Osteocyte (in vitro differentiated cells): ENCODE results near the gene TOGARAM2. TPM values are rescaled to one million over a fixed set of nuclear protein-coding genes. Genes with fewer than 3 reads are reported as not detected.

Experiments
- DNase-seq: peaks from one replicate; pipeline ENCODE4 v3.0.0; 2021; ENCODE audit warnings: mixed read lengths; ENCODE audit not compliant: unreplicated experiment; ENCODE audit errors: extremely low spot score
- H3K27ac Mint-ChIP-seq: one replicate; pipeline ENCODE4 v1.8.0; 2021; ENCODE audit warnings: mild to moderate bottlenecking, mixed read lengths; ENCODE audit not compliant: unreplicated experiment
- H3K27me3 Mint-ChIP-seq: one replicate; pipeline ENCODE4 v1.8.0; 2021; ENCODE audit warnings: mixed read lengths; ENCODE audit not compliant: unreplicated experiment
- H3K36me3 Mint-ChIP-seq: one replicate; pipeline ENCODE4 v1.8.0; 2021; ENCODE audit warnings: mixed read lengths; ENCODE audit not compliant: unreplicated experiment
- H3K4me1 Mint-ChIP-seq: one replicate; pipeline ENCODE4 v1.8.0; 2021; ENCODE audit warnings: mixed read lengths; ENCODE audit not compliant: unreplicated experiment
- H3K4me3 Mint-ChIP-seq: one replicate; pipeline ENCODE4 v1.8.0; 2021; ENCODE audit warnings: mild to moderate bottlenecking, moderate library complexity, mixed read lengths; ENCODE audit not compliant: unreplicated experiment
- H3K9me3 Mint-ChIP-seq: one replicate; pipeline ENCODE4 v1.8.0; 2021; ENCODE audit warnings: mixed read lengths; ENCODE audit not compliant: unreplicated experiment
- total RNA-seq: library from RNA; stranded (reverse); gene quantifications from 2 replicates; pipeline ENCODE4 v1.2.1, GENCODE V29; 2021
- TF ChIP-seq, protein P1 (sequence below): fragments of 200-600 bp; sonication (generic); IDR thresholded peaks from 2 replicates; pipeline ENCODE4 v1.5.0; 2021; ENCODE audit warnings: antibody characterized with exemption, mild to moderate bottlenecking, moderate library complexity

The TOGARAM2 gene
- total RNA-seq, 1 donor from 2014 or later, result not detected

DNA sequence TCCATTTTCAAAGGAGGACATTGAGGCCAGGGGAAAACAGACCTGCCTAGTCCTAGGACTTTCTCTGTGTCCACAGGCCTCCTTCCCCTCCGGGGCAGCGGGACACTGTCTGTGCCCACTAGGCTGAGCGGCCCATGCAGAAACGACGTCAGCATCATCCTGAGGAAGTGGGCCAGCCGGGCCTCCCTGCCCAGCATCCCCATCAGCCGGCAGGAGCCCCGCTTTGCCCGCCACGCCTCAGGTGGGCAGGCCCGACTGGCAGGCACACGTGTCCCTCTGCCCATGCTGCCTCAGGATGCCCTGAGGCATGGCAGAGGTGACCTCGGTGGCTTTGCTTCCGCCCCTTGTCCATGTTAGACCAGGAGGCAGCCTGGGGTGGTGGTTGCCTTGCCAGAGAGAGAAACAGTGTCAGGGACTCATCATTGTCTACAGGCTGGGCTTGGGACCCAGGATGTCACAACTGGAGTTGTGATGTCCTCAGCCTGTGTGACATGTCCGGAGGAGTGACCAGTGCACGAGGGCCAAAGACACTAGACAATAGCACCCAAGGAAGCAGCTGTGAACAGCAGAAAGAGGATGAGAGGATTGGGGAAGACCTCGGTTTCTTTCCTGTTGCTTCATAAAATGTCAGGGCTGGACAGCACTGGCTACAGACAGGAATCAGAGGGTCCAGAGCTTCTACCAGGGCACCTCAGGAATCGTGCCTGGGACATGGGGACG lies 36.8 kb downstream of the TOGARAM2 start:
- TF ChIP-seq, protein P1, sequence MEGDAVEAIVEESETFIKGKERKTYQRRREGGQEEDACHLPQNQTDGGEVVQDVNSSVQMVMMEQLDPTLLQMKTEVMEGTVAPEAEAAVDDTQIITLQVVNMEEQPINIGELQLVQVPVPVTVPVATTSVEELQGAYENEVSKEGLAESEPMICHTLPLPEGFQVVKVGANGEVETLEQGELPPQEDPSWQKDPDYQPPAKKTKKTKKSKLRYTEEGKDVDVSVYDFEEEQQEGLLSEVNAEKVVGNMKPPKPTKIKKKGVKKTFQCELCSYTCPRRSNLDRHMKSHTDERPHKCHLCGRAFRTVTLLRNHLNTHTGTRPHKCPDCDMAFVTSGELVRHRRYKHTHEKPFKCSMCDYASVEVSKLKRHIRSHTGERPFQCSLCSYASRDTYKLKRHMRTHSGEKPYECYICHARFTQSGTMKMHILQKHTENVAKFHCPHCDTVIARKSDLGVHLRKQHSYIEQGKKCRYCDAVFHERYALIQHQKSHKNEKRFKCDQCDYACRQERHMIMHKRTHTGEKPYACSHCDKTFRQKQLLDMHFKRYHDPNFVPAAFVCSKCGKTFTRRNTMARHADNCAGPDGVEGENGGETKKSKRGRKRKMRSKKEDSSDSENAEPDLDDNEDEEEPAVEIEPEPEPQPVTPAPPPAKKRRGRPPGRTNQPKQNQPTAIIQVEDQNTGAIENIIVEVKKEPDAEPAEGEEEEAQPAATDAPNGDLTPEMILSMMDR, result no peak
- H3K36me3 Mint-ChIP-seq, result no peaks in the 10 kb centered on the region
- no peaks in the 10 kb centered on the region for H3K9me3 Mint-ChIP-seq
- peaks cover 11% of the 10 kb centered on the region for H3K27me3 Mint-ChIP-seq
- no peak overlapping the region for H3K4me3 Mint-ChIP-seq
- peaks cover 26% of the 10 kb centered on the region for H3K4me1 Mint-ChIP-seq
- no peak for DNase-seq
- H3K27ac Mint-ChIP-seq, result no peak overlapping the region

DNA sequence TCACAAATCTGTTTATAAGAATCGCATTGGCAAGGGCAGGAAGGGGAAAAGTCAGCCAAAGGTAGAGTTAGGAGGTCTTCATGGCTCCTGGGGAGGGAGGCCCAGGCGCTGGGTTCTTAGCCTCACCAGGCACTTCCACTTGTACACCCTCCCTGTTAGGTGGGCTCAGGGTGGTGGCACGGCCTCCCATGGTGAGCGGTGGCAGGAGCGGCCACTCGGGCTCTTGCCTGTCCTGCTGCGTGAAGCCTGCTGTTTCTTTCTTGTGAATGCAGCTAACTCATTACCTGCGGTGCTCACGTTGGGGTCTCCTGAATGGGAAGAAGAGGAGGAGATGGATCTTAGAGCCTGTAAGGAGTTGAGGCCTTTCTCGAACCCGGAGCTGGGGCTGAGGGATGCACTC lies 40.8 kb downstream of the TOGARAM2 start:
- Mint-ChIP-seq H3K4me1 (peaks cover 6% of the 10 kb centered on the region), H3K27me3 (peaks cover 11% of the 10 kb centered on the region), H3K27ac (no peak overlapping the region), H3K9me3 (no peaks in the 10 kb centered on the region), H3K36me3 (no peaks in the 10 kb centered on the region), H3K4me3 (no peak overlapping the region)
- TF ChIP-seq, protein P1, result no peak
- DNase-seq, result no peak

DNA sequence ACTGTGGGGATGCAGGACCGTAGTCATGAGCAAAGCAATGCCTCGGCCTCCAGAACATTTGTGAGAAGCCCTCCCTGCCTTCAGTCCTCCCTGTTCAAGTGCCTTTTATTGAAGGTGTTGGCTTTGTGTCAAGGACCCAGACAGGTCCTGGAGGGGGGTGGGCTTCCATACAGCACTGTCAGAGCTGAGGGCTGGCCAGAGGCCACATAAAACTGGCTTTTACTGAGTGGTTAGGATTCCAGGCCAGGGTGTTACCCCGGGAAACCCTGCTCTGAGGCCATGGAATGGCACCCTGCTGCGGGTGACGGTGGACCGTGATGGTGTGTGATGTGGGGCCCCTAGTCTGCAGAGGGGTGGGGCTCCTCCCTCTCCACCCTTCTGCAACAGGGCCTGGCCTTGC lies 41.6 kb downstream of the TOGARAM2 start:
- Mint-ChIP-seq H3K36me3 (no peaks in the 10 kb centered on the region), H3K4me1 (peaks cover 6% of the 10 kb centered on the region), H3K27me3 (peaks cover 11% of the 10 kb centered on the region), H3K4me3 (no peak overlapping the region), H3K27ac (no peak overlapping the region), H3K9me3 (no peaks in the 10 kb centered on the region)
- TF ChIP-seq, protein P1, result no peak
- no peak for DNase-seq

DNA sequence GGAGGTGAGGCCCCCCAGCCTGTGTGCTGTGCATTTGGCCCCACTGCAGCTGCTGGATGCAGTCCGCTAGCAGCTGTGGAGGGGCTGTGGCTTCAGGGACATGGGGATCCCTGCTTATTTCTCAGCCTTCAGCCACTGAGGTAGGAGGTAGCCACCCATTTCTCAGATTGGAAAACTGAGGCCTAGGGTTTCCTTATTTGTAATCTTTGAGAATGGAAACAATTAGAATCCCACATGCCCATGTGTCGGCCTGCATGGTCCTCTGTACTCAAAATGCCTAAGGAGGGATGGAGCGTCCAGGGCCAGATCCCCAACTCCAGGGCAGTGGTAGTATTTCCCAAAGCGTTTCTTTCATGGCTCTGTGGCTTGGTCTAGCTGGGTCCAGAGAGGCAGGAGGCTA lies 42.1 kb downstream of the TOGARAM2 start:
- Mint-ChIP-seq H3K27ac (no peak overlapping the region), H3K4me3 (no peak overlapping the region), H3K36me3 (no peaks in the 10 kb centered on the region), H3K9me3 (no peaks in the 10 kb centered on the region), H3K27me3 (peaks cover 11% of the 10 kb centered on the region), H3K4me1 (peaks cover 6% of the 10 kb centered on the region)
- TF ChIP-seq, protein P1, result no peak
- DNase-seq, result no peak

DNA sequence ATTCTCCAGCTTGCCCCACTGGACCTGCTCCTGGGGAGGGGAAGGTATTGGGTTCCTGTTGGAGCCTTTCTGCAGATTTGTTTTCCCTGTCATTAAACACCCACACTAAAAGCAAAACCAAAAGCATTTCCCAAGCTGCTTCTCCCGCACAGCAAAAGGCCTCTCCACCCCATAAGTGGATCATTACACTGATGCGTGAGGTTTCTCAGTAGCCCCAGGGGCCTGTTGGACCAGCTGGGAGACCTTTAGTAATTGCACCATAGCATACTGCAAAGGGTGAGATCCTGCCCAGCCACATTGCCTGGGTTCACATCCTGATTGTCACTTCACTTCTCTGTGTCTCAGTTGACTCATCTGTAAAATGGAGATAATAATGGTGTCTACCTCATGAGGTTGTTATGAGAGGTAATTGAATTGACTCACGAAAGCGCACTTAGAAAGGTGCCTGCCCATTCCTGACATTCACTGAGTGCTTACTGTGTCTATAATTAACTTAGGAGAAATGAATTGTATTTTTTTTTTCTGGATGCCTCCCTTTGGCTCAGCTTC lies 43.9 kb downstream of the TOGARAM2 start:
- Mint-ChIP-seq H3K27me3 (peaks cover 7% of the 10 kb centered on the region), H3K9me3 (no peaks in the 10 kb centered on the region), H3K4me3 (no peak overlapping the region), H3K36me3 (no peaks in the 10 kb centered on the region), H3K4me1 (peaks cover 6% of the 10 kb centered on the region), H3K27ac (no peak overlapping the region)
- DNase-seq, result no peak
- TF ChIP-seq, protein P1, result no peak
